Suprapubic skin (tissue), 4 donors: ENCODE measurements around the gene PDE7B. TPM values are rescaled to one million over a fixed set of nuclear protein-coding genes. Genes with fewer than 3 reads are reported as not detected.

Source experiments
- DNase-seq, 2 donors: peaks; one replicate each; pipeline ENCODE4 v3.0.0-alpha.2; 2019; ENCODE audit warnings: low spot score in 2 of 2
- H3K27ac ChIP-seq: fragments of 200-600 bp; sonication (generic); one replicate; pipeline ENCODE4 v1.5.1; 2019
- H3K27me3 ChIP-seq: fragments of 200-600 bp; sonication (generic); one replicate; pipeline ENCODE4 v1.5.1; 2019
- H3K36me3 ChIP-seq: fragments of 200-600 bp; sonication (generic); one replicate; pipeline ENCODE4 v1.5.1; 2019
- H3K4me1 ChIP-seq: fragments of 200-600 bp; sonication (generic); one replicate; pipeline ENCODE4 v1.5.1; 2019
- H3K4me3 ChIP-seq: fragments of 200-600 bp; sonication (generic); one replicate; pipeline ENCODE4 v1.5.1; 2019; ENCODE audit warnings: mild to moderate bottlenecking
- H3K9me3 ChIP-seq: fragments of 200-600 bp; sonication (generic); one replicate; pipeline ENCODE4 v1.5.1; 2019
- CTCF ChIP-seq, 2 donors: fragments of 200-600 bp in 1 of 2; fragments of 450-650 bp in 1 of 2; sonication (generic) in 1 of 2; IDR thresholded peaks; one replicate each; pipeline ENCODE4 v1.5.1; 2016 to 2019; ENCODE audit warnings: antibody characterized with exemption in 2 of 2, mild to moderate bottlenecking in 1 of 2, moderate library complexity in 1 of 2
- EP300 ChIP-seq: sonication (generic); formaldehyde crosslinking; IDR thresholded peaks from one replicate; pipeline ENCODE4 v1.6.1; 2017; ENCODE audit warnings: antibody characterized with exemption
- POLR2A ChIP-seq, 2 donors: fragments of 450-650 bp; IDR thresholded peaks; one replicate each; pipeline ENCODE4 v1.6.1; 2017; ENCODE audit warnings: antibody characterized with exemption in 2 of 2, mild to moderate bottlenecking in 2 of 2, moderate library complexity in 2 of 2
- POLR2AphosphoS5 ChIP-seq, 3 donors: sonication (generic); formaldehyde crosslinking; IDR thresholded peaks; one replicate each; pipeline ENCODE4 v1.6.1; 2017; ENCODE audit warnings: antibody characterized with exemption in 3 of 3
- WGBS: methylation state at CpG from one replicate; pipeline ENCODE4 v1.1.5; 2018; 5-methylcytosine and 5-hydroxymethylcytosine counted together
- total RNA-seq, 4 donors: library from RNA; depleted of rRNA; stranded (reverse); fragments of >200 nt; gene quantifications; one replicate each; pipeline ENCODE4 v1.1.0, GENCODE V29; 2016

PDE7B gene
- total RNA-seq, 4 donors from 2014 or later = 0.26 to 1.2 (median 0.62) TPM

- TF ChIP-seq EP300 (no peak), CTCF (IDR thresholded peaks at IDR 0.05) (no peak), POLR2A (IDR thresholded peaks at IDR 0.05) (no peak), POLR2AphosphoS5 (IDR thresholded peaks at IDR 0.05) (no peak)
- H3K4me1 ChIP-seq = peaks cover 27% of the 10 kb centered on the region
- no peak for DNase-seq
- H3K27ac ChIP-seq = peak overlapping the region; percentile 5
- no peaks in the 10 kb centered on the region for H3K27me3 ChIP-seq
- peak overlapping the region; percentile 1 for H3K4me3 ChIP-seq
- WGBS = 51% methylated on average over 9 of the region's 9 CpGs
- H3K9me3 ChIP-seq = no peaks in the 10 kb centered on the region
- no peaks in the 10 kb centered on the region for H3K36me3 ChIP-seq
Measured at GRCh38 chr6:135938576-135939207, 87.2 kb downstream of the PDE7B start.

- peak overlapping the region; percentile 1 for H3K4me3 ChIP-seq
- H3K4me1 ChIP-seq = peaks cover 29% of the 10 kb centered on the region
- no peaks in the 10 kb centered on the region for H3K27me3 ChIP-seq
- H3K36me3 ChIP-seq = no peaks in the 10 kb centered on the region
- WGBS = 53% methylated on average over 7 of the region's 7 CpGs
- peak overlapping the region; percentile 5 for H3K27ac ChIP-seq
- no peaks in the 10 kb centered on the region for H3K9me3 ChIP-seq
- no peak for TF ChIP-seq POLR2AphosphoS5 (IDR thresholded peaks at IDR 0.05)
- TF ChIP-seq POLR2A (IDR thresholded peaks at IDR 0.05) = no peak
- no peak for TF ChIP-seq EP300
- TF ChIP-seq CTCF (IDR thresholded peaks at IDR 0.05) = no peak
- DNase-seq = no peak
Measured at GRCh38 chr6:135939208-135939591, 87.7 kb downstream of the PDE7B start.

GRCh38 chr6:135940616-135941167 is 89.2 kb downstream of the PDE7B start:
- no peaks in the 10 kb centered on the region for H3K36me3 ChIP-seq
- H3K9me3 ChIP-seq = no peaks in the 10 kb centered on the region
- TF ChIP-seq POLR2AphosphoS5 (IDR thresholded peaks at IDR 0.05) (no peak), EP300 (no peak), POLR2A (IDR thresholded peaks at IDR 0.05) (no peak), CTCF (IDR thresholded peaks at IDR 0.05) (no peak)
- no peak for DNase-seq
- H3K4me1 ChIP-seq = peaks cover 25% of the 10 kb centered on the region
- H3K27me3 ChIP-seq = no peaks in the 10 kb centered on the region
- no peak overlapping the region for H3K27ac ChIP-seq
- H3K4me3 ChIP-seq = no peak overlapping the region
- 71% methylated on average over 5 of the region's 5 CpGs for WGBS

- Histone ChIP-seq H3K27ac (no peak overlapping the region), H3K36me3 (no peaks in the 10 kb centered on the region), H3K27me3 (no peaks in the 10 kb centered on the region), H3K4me3 (no peak overlapping the region), H3K4me1 (peaks cover 18% of the 10 kb centered on the region), H3K9me3 (no peaks in the 10 kb centered on the region)
- 98% methylated on average over 1 of the region's 1 CpG for WGBS
- no peak for TF ChIP-seq EP300
- TF ChIP-seq POLR2AphosphoS5 (IDR thresholded peaks at IDR 0.05) = no peak
- no peak for DNase-seq
Measured at GRCh38 chr6:135941275-135942025, 89.9 kb downstream of the PDE7B start.

- WGBS = 66% methylated on average over 6 of the region's 6 CpGs
- no peak overlapping the region for H3K27ac ChIP-seq
- DNase-seq = no peak
- no peak for TF ChIP-seq EP300
- H3K4me3 ChIP-seq = no peak overlapping the region
- H3K27me3 ChIP-seq = no peaks in the 10 kb centered on the region
- H3K36me3 ChIP-seq = no peaks in the 10 kb centered on the region
- no peaks in the 10 kb centered on the region for H3K9me3 ChIP-seq
- peaks cover 6% of the 10 kb centered on the region for H3K4me1 ChIP-seq
Measured at GRCh38 chr6:135944120-135944519, 92.6 kb downstream of the PDE7B start.

- Histone ChIP-seq H3K9me3 (no peaks in the 10 kb centered on the region), H3K4me3 (no peak overlapping the region), H3K36me3 (no peaks in the 10 kb centered on the region), H3K4me1 (peaks cover 4% of the 10 kb centered on the region), H3K27me3 (no peaks in the 10 kb centered on the region), H3K27ac (no peak overlapping the region)
- TF ChIP-seq POLR2A (IDR thresholded peaks at IDR 0.05) = no peak
- TF ChIP-seq CTCF (IDR thresholded peaks at IDR 0.05) = no peak
- TF ChIP-seq EP300 = no peak
- TF ChIP-seq POLR2AphosphoS5 (IDR thresholded peaks at IDR 0.05) = no peak
- WGBS = 58% methylated on average over 3 of the region's 3 CpGs
- DNase-seq = no peak
Measured at GRCh38 chr6:135946674-135947073, 95.2 kb downstream of the PDE7B start.
